GM18868 (cell line): Measurements from ENCODE around the gene METTL13.

Experiments used
- ATAC-seq: cut with Tn5 transposase; IDR thresholded peaks from one replicate; pipeline ENCODE4 v1.9.1; 2021; ENCODE audit warnings: mild to moderate bottlenecking, moderate library complexity; ENCODE audit not compliant: unreplicated experiment

The METTL13 gene, protein sequence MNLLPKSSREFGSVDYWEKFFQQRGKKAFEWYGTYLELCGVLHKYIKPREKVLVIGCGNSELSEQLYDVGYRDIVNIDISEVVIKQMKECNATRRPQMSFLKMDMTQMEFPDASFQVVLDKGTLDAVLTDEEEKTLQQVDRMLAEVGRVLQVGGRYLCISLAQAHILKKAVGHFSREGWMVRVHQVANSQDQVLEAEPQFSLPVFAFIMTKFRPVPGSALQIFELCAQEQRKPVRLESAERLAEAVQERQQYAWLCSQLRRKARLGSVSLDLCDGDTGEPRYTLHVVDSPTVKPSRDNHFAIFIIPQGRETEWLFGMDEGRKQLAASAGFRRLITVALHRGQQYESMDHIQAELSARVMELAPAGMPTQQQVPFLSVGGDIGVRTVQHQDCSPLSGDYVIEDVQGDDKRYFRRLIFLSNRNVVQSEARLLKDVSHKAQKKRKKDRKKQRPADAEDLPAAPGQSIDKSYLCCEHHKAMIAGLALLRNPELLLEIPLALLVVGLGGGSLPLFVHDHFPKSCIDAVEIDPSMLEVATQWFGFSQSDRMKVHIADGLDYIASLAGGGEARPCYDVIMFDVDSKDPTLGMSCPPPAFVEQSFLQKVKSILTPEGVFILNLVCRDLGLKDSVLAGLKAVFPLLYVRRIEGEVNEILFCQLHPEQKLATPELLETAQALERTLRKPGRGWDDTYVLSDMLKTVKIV

DNA sequence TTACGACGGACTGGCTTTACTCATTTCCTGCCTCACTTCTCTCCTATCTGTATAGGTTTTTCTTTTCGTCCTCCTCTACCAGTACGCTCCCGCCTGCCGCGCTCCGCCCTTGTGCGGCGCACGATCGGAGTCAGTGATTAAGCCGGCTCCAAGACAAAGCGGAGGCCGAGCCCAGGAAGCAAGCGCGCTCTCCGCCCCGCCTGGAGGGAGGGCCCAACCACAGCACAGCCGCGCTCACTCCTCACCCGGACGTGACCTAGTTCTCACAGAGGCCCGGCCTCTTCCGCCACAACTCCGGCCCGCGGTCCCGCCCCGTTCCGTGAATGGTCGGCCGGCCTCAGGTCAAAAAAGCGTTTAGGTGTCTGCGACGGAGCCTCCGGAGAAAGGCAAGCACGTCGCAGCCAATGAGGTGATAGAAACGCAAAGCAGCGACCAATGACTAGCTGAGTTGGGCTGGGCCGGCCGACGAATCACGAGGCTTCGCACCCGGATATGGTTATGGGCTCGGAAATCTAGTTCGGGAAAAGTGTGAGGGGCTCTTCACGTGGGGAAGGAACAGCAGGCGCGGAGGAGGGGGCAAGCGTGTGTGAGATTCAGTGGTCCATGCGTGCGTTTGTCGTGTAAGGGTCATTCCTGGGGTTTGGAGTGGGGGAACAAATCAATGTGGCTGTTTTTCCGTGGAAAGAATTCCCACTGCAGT lies at the start of gene METTL13:
TSS of gene METTL13 (plus strand) at position 485 of the 700 bp plus-strand sequence. CDS start 308 bp downstream, outside the sequence.
- peak; percentile 98 for ATAC-seq

DNA sequence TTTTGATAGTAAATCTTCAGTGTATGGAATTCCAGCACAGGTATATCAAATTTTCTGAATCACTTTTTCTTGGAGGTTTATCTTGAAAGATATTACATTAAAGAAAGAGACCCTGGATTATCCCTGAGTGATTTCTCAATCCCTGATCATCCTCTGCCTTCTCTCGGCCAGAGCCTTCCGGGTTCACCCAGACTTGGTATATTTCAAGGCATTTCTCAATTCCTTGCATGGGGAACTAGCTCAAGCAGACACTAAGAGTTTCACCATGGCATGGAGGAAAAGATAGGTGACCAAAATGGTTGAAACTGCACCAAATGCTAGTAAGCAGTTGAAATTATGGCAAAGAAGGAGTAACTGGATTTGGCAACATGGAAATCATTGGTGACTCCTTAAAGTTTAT lies 45.3 kb upstream of the METTL13 start:
- no peak for ATAC-seq

DNA sequence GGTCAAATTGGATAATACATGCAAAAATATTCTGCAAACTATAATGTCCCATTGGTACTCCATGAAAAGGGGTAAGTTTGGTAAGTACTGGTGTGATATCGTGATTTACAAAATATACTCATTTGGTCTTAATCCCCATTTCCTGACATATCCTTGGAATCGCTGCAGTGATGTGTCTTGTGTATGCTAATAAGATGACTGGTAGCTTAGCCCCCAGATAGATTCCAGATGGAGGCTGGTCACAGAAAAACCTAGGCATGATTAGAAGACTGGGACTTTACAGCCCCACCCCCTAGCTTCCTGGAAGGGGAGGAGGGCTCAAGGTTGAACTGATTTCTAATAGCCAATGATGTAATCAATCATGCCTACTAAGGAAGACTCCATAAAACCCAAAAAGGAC lies 42.5 kb upstream of the METTL13 start:
- no peak for ATAC-seq

DNA sequence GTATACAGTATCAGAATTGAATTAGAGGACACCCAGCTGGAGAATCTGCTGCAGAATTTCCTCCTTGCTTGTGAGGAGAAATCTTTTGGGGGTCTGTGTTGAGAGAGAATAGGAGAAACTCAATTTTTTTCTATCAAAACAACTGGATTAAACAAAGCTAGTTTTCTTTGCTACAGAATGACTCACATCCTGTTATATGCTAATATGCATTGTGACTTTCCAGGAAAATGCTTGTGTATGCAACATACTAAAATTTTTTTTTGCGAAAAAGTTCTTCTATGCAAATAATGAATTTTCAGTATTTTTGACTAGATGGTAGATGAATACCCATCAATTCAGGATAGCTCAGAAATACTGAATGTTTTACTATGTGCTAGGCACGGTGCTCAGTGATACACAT lies 41.8 kb upstream of the METTL13 start:
- ATAC-seq: no peak

DNA sequence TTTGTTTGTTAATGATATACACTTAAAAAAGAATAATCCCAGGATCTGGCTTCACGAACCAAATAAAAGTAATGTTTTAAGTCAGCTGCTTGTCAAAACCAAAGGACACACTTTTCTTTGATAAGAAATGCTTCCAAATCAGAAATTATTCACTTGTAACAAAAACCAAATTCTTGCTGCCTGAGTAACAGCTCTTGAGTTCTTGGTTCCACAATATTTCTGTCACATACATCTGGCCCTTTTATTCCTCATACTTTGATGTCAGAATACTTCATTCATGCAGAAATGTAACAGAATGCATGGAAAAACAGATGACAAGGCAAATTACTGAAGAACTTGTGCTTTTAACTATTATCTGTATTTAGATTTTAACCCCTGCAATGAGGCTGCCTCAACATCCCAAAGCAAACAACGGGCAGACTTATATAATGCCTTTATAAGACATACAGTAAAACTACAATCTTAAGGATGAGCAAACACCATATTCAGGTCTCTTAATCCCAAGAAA lies 41.0 kb upstream of the METTL13 start:
- ATAC-seq: no peak

DNA sequence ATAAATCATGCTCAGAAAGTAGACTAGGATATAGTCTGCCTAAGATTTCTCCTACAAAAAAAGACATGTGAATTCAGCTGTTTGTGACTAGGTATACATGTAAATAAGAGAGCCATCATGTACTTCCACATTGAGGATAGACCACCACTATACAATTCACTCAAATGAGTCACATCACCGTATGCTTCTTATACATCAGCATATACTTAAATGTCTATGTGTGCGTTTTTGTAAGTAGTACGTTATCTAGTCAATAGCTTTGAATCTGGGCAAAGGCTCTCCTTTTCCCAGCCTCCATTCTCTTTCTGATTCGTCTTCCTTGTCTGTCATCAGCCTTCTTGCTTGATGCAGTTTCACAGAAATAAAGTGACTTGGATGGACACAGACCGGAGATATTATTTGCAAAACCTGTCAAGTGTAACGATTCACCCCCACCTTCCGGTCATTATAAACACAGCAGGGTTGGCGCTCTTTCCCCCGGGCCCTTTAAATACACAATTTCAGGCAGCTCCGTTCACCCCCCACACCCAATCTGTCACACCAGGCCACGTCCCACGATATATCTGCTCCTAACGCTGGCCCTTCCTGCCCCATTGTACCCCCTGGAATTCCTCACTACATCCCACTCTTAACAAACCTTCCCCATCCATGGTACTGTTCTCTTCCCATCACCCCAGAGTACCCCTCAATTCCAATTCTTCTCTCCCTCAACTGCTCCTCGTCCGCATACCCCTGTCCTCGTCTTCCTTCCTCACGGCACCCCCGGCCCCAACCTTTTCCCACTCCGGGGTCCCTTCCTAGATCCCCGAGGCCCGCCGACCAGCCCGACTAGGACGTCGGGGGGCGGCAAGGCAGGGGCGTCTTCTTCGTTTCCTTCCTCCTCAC lies 40.2 kb upstream of the METTL13 start:
- ATAC-seq: peak; percentile 38

DNA sequence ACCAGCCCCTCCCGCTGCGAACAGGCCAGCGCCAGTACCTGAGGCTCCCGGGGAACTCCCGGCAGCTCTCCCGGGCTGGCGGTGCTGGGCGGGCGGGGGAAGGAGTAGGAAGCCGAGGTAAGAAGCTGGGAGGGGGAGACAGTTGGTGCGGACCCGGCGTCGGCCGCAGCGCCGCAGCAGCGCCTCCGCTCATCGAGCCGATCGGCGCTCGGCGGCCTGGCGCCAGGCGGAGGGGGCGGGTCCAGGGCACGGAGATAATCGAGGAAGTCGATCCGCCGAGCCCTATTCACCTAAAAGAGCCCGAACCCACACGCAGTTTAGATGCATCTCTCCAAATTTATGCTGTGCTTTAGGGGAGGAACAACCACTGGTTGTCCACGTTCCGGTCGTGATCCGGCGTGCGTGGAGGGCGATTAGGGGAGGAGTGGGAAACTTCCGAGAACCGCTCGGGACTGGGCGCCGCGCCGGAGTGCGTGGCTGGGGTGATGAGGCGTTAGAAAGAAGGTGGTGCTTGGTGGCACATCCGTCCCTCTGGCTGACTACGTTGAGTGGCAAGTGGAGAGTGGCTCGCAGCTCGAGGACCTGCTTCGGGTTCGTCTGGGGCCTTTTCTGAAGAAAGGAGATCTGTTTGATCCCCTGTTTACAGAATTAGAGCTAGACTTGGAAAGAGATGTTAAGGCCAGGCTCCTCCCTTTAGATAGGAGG lies 39.4 kb upstream of the METTL13 start, which contains the start of gene VAMP4:
TSS of gene VAMP4 (minus strand) at position 194 of the 705 bp plus-strand sequence. CDS start 3,651 bp downstream, outside the sequence.
- peak; percentile 86 for ATAC-seq

DNA sequence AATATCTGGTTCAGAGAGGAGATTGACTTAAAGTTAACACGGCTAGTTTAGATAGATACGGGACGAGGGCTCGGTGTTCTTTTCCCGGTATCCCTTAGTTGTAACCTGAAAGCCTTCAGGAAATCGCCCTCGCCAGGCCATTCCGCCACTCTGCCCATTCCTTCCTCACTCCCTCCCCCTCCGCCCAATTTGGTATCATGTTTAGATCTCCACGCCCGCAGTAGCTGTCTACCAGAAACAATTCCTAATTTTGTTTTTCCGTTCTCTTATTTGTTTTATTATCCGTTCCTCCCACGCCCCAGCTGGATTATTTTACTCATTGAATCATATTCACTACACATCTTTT lies 38.9 kb upstream of the METTL13 start:
- ATAC-seq: no peak

DNA sequence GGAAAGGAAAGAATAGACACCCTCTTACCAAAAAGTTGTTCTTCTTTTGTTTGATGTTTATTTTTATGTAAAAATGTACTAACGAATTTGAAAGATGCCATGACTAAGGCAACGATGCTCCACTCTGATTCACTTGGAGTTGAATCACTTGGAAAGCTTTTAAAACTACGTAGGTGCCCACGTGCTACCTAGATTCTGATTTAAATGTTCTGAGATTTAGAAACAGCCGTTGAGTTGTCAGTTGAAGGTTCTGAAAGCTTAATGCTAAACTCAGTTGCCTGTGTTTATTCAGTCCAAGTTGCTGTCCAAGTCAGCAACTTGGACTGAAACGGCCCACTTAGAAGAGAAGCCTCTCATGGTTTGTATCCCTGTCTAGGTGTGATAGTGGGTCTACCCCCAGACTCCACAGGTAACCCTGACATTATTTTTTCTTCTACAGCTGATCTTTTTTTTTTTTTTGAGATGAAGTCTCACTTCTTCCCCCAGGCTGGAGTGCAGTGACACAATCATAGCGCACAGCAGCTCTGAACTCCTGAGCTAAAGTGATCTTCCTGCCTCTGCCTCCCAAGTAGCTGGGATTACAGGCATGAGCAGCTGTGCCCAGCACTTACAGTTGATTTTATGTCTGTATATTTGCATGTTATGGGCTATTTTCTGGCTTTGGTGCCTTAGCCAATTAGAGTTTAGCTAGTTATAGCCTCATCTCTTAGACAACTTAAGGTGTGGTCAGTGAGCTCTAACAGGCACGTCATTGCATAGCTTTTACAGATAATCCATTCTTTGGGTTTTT lies 38.2 kb upstream of the METTL13 start:
- no peak for ATAC-seq

DNA sequence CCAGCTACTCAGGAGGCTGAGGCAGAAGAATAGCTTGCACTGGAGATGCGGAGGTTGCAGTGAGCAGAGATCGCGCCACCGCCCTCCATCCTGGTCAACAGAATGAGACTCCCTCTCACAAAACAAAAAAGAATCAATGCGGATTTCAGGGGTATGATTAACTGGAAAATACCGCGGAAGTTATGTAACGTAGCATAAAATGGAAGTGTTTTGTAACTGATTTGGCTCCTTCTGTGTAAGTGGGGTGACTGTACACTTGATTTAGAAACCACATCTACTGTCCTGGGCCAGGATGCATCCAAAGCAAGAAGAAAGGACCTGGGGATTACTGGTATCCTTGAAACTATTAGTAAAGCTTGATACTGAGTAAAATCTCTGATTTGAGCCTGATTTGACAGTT lies 36.5 kb upstream of the METTL13 start:
- ATAC-seq: no peak

DNA sequence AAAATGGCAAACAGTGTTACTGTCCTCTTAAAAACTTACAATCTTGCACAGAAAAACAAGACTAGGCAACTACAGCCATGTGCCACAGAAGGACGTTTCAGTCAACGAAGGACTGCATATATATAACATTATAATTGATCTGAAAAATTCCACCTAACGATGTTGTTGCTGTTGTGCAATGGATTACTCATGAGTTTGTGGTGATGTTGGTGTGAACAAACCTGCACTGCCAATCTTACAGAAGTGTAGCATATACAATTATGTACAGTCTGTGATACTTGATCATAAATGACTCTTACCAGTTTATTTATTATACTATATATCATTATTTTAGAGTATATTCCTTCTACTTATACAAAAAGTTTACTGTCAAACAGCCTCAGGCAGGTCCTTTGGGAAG lies 32.8 kb upstream of the METTL13 start:
- ATAC-seq: no peak

DNA sequence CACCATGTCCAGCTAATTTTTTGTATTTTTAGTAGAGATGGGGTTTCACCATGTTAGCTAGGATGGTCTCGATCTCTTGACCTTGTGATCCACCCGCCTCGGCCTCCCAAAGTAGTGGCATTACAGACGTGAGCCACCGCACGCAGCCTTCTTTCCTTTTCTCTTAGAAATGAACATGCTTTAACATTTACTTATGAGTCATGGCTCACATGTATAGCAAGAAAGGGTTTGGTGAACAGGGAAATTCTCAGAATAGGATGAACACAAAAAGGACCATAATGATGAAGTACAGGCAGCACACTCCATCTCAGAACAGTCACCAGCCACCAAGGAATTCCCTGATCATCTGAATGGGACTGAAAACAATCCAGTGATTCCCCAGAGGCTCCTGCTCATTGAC lies 30.2 kb upstream of the METTL13 start:
- ATAC-seq: no peak

DNA sequence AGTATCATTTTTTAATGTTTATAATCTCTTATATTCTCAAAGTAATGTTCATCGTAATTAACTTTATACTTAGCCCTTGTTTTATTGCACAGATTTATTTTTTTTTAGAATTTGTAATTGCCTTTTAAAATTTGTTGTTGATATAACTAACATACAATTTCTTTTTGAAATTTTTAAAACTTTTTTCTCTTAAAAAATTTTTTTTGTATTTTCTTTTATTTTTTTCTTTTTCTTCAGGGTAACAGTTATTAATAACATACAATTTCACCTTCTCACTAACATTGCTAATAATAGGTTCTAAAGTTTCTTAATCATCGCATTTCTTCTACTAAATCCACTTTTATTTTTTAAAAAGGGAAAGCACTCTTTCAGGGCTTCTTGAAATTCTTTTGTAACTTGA lies 28.3 kb upstream of the METTL13 start:
- ATAC-seq: no peak

DNA sequence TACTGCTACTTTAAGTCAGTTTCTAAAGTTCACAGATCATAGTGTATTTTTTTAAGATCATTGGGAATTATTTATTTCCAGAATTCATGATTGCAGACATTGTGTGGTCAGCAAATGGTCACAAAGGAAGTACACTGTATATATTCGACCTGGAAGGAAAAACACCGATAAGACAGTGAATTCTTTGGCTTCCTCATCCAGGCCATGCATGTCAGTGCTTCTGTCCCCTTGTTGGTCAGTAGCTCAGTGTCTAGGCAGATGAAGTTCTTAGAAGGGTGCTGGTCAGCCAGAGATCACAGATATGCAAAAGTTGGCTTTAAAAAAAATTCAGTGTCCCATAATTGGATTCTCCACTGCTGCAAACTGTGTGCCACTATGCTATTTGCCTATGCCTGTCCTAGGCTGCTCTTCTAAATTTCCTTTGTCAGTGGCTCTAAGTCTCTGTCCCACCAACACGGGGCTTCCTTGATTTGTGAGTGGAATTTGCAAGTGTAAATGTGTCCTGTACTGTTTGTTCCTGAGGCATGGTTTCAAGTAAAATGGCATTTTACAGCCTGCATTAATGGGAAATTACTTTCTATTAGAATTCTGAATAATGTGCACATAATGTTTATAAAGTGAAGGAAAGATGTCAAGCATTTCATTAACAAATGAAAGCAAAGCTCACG lies 27.6 kb upstream of the METTL13 start:
- no peak for ATAC-seq

DNA sequence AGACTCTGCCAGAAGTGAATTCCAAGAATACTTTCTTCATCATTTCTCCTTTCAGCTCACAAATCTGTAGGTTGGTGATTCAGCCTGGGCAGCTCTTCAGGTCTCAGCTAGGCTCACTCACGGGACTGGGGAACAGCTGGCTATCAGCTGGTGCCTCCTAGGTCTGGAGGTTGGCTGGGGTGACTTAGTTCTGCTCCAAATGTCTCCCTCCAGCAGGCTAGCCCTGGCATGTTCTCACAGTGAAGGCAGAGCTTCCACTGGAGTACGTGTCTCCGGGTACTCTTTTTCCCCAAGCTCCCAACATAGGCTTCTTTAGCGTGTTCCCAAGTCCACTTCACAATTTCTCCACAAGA lies 27.1 kb upstream of the METTL13 start:
- no peak for ATAC-seq

DNA sequence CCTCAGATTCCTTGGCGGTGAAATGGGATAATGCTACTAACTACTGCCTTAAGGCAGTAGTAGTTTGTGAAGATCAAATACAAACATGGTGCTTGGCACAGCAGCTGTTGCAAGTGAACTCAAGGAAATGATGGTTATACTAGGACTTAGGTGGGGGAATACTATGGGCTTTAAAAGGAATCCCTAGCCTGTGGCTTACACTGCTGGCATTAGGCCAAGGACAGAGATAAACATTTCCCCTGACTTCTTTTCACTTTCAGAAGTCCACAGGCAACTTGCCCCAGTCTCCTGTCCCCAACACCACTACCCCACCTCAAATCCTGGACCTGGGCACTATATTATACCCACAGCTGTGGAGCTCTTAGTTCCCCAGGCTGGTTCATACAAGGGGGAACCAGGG lies 26.5 kb upstream of the METTL13 start:
- ATAC-seq: no peak

DNA sequence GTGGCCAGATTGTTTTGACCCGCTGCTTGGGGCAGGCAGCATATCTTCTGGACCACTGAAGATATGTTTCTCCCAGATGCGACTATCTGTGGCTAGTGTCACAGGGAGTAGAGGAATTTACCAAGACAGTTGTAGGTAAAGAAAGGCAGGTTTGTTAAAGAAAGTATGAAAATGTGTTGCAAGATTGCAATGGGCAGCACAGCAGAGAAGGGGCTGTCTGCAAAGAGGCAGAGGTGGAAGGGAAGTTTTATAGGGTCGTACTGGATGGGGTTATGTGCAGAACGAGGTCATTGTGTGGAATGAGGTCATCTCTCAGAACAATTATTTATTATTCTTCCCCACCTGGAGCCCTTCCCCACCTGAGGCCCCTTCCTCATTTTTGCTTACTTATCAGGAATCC lies 24.6 kb upstream of the METTL13 start:
- ATAC-seq: no peak

DNA sequence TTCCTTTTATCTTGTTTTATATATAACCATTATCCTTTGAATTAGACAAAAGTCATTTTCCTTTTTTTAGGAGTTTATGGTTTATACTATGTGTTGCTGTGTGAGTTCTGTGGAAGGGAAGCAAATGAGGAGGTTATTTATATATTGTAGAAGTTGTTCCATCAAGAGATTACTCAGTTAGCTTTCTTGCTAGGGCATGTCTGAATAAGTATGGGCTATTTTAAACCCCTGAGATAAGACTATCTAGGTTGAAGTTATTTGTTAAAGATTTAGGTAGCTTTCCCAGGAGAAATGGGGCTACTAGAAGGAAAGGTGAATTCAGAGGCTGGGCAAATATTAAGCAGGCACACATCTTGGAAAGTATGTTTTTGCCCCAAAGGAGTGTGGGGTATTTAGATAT lies 23.4 kb upstream of the METTL13 start:
- no peak for ATAC-seq

DNA sequence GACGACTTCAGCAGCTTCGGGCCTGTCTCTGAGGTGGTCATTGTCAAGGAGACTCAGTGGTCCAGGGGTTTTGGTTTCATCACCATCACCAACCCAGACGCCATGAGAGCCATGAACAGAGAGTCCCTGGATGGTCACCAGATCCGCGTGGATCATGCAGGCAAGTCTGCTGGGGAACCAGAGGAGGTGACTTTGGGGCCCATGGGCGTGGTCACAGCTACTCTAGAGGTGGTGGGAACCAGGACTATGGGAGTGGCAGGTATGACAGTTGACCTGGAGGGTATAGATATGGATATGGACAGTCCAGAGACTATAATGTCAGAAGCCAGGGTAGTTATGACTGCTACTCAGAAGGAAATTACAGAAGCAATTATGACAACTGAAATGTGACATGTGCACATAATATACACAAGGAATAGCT lies 19.3 kb upstream of the METTL13 start:
- ATAC-seq: no peak
